ENCODE measurements around the gene NTM. TPM values are rescaled to one million over a fixed set of nuclear protein-coding genes. Genes with fewer than 3 reads are reported as not detected.

Gene NTM
- total and polyA plus RNA-seq, 9 donors = 0.16 to 8.5 (median 0.55) TPM; not detected in 3

DNA sequence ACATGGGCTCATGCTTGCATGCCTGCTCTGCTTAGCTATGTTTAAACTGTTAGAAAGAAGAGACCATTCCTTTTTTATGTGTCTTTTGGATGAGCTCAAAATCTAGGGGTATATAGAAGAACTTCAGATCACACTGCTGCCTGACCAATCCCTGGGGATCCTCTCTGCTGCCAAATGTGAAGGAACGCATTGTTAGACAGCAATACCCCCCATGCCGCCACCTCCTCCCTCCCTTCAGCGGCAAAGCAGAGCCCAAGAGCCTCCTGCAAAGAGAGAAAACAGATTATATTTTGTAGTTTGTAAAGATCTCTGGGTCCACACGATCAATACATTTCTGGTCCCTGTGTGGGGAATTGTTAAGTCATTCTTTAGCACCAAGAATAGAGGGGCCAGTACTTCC, 677.6 kb downstream of the NTM start:
- Histone ChIP-seq H3K9me3 (no peaks in the 10 kb centered on the region), H3K4me3 (no peak overlapping the region), H3K36me3 (no peaks in the 10 kb centered on the region), H3K4me1 (ENCODE audit: insufficient read depth) (no peaks in the 10 kb centered on the region), H3K27me3 (no peaks in the 10 kb centered on the region), H3K27ac (no peak overlapping the region)
- no peak for DNase-seq
- TF ChIP-seq CTCF (IDR thresholded peaks at IDR 0.05) = no peak
- TF ChIP-seq POLR2A (IDR thresholded peaks at IDR 0.05) = no peak
- no peak for TF ChIP-seq EP300 (IDR thresholded peaks at IDR 0.05)
- 77 to 86% (median 78%) methylated on average over 4 of the region's 4 CpGs for WGBS, 3 donors
- intact Hi-C loops (cut with DNase I) = no loop called here

- H3K36me3 ChIP-seq = no peaks in the 10 kb centered on the region
- DNase-seq = no peak
- H3K9me3 ChIP-seq = no peaks in the 10 kb centered on the region
- intact Hi-C loops (cut with DNase I) = no loop called here
- H3K27me3 ChIP-seq = no peaks in the 10 kb centered on the region
- no peak overlapping the region for H3K27ac ChIP-seq
- no peak overlapping the region for H3K4me3 ChIP-seq
- no peaks in the 10 kb centered on the region for H3K4me1 ChIP-seq (ENCODE audit: insufficient read depth)
- WGBS, 3 donors = 88 to 97% (median 89%) methylated on average over 4 of the region's 4 CpGs
- TF ChIP-seq POLR2A (IDR thresholded peaks at IDR 0.05) (no peak), EP300 (IDR thresholded peaks at IDR 0.05) (no peak), CTCF (IDR thresholded peaks at IDR 0.05) (no peak)
These were observed 678.8 kb downstream of the NTM start for GRCh38 chr11:132049205-132049604.

GRCh38 chr11:132050049-132050448, 679.6 kb downstream of the NTM start:
- TF ChIP-seq POLR2A (IDR thresholded peaks at IDR 0.05) (no peak), EP300 (IDR thresholded peaks at IDR 0.05) (no peak), CTCF (IDR thresholded peaks at IDR 0.05) (no peak)
- Histone ChIP-seq H3K27ac (no peak overlapping the region), H3K27me3 (no peaks in the 10 kb centered on the region), H3K9me3 (no peaks in the 10 kb centered on the region), H3K4me3 (no peak overlapping the region), H3K4me1 (ENCODE audit: insufficient read depth) (no peaks in the 10 kb centered on the region), H3K36me3 (no peaks in the 10 kb centered on the region)
- WGBS, 3 donors = 54 to 68% (median 58%) methylated on average over 4 of the region's 4 CpGs
- no peak for DNase-seq
- intact Hi-C loops (cut with DNase I) = no loop called here

DNA sequence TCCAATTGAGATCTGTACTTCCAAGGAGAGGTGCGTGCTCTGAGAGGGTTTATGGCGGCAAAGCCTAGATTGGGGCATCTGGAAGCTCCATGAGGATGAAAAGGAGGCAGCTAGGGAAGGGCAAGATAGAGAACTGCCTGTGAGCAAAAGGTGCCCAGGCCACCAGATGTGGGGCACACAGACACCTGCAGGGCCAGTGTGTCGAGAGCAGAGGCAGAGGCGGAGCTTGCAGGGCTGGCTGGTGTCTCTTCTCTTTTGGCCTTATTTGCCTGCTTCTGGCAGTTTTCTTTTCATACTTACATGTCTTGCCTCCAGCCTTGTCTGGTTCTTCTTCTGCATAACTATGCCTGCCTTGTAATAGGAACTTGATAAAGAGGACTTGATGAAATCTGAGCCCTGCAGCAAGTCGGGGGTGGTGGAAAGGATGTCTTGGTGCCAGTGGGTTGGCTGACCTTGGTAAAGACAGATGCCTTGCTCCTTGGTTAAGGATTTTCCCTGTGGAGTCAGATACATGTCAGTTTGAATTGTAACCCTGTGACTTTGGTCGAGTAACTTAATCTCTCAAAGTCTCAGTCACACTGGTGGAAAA, 680.3 kb downstream of the NTM start:
- H3K36me3 ChIP-seq = no peaks in the 10 kb centered on the region
- H3K27ac ChIP-seq = no peak overlapping the region
- DNase-seq = no peak
- 64 to 66% (median 64%) methylated on average over 6 of the region's 6 CpGs for WGBS, 3 donors
- H3K4me1 ChIP-seq (ENCODE audit: insufficient read depth) = no peaks in the 10 kb centered on the region
- TF ChIP-seq POLR2A (IDR thresholded peaks at IDR 0.05) (no peak), CTCF (IDR thresholded peaks at IDR 0.05) (no peak), EP300 (IDR thresholded peaks at IDR 0.05) (no peak)
- intact Hi-C loops (cut with DNase I) = no loop called here
- no peak overlapping the region for H3K4me3 ChIP-seq
- no peaks in the 10 kb centered on the region for H3K27me3 ChIP-seq
- H3K9me3 ChIP-seq = no peaks in the 10 kb centered on the region
